Measurements from ENCODE around the gene CHERP.
A peak's percentile ranks its signal among the peaks of the same experiment; 100 is the strongest.

Gene CHERP

GRCh38 chr19:16571283-16571682 is 29.0 kb upstream of the CHERP start:
- H3K4me3 ChIP-seq (ENCODE audit: low read length), result peak overlapping the region; percentile 67
- DNase-seq (ENCODE audit: low read depth), result peak; percentile 31
- no peak for TF ChIP-seq CTCF (IDR thresholded peaks at IDR 0.05; ENCODE audit: insufficient read depth, low read depth, low read length, missing control alignments)

GRCh38 chr19:16569609-16570320 is 27.5 kb upstream of the CHERP start:
- H3K4me3 ChIP-seq (ENCODE audit: low read length), result no peak overlapping the region
- no peak for TF ChIP-seq CTCF (IDR thresholded peaks at IDR 0.05; ENCODE audit: insufficient read depth, low read depth, low read length, missing control alignments)
- peak; percentile 68 for DNase-seq (ENCODE audit: low read depth)

GRCh38 chr19:16566702-16567101 is 24.5 kb upstream of the CHERP start:
- no peak overlapping the region for H3K4me3 ChIP-seq (ENCODE audit: low read length)
- DNase-seq (ENCODE audit: low read depth), result no peak
- TF ChIP-seq CTCF (IDR thresholded peaks at IDR 0.05; ENCODE audit: insufficient read depth, low read depth, low read length, missing control alignments), result no peak

GRCh38 chr19:16566161-16566560 is 23.9 kb upstream of the CHERP start:
- TF ChIP-seq CTCF (IDR thresholded peaks at IDR 0.05; ENCODE audit: insufficient read depth, low read depth, low read length, missing control alignments), result no peak
- H3K4me3 ChIP-seq (ENCODE audit: low read length), result no peak overlapping the region
- DNase-seq (ENCODE audit: low read depth), result no peak

GRCh38 chr19:16564842-16565241 is 22.6 kb upstream of the CHERP start:
- DNase-seq (ENCODE audit: low read depth), result no peak
- no peak for TF ChIP-seq CTCF (IDR thresholded peaks at IDR 0.05; ENCODE audit: insufficient read depth, low read depth, low read length, missing control alignments)
- no peak overlapping the region for H3K4me3 ChIP-seq (ENCODE audit: low read length)

GRCh38 chr19:16562608-16563025 is 20.4 kb upstream of the CHERP start:
- DNase-seq (ENCODE audit: low read depth), result no peak
- H3K4me3 ChIP-seq (ENCODE audit: low read length), result no peak overlapping the region
- TF ChIP-seq CTCF (IDR thresholded peaks at IDR 0.05; ENCODE audit: insufficient read depth, low read depth, low read length, missing control alignments), result no peak

- no peak overlapping the region for H3K4me3 ChIP-seq (ENCODE audit: low read length)
- TF ChIP-seq CTCF (IDR thresholded peaks at IDR 0.05; ENCODE audit: insufficient read depth, low read depth, low read length, missing control alignments), result no peak
- no peak for DNase-seq (ENCODE audit: low read depth)
These were observed 19.1 kb upstream of the CHERP start for GRCh38 chr19:16561382-16561781.

Data from epithelial cell of esophagus (primary cell).